Endothelial cell of umbilical vein (primary cell): ENCODE data around the gene NECTIN3.

Experiments used
- EZH2 ChIP-seq: IDR thresholded peaks from 2 replicates; pipeline ENCODE4 v1.6.1; 2012; ENCODE audit warnings: borderline replicate concordance, low read depth, mild to moderate bottlenecking, moderate library complexity, low read length, inconsistent platforms; ENCODE audit not compliant: severe bottlenecking
- JUN ChIP-seq: IDR thresholded peaks from 2 replicates; pipeline ENCODE4 v1.6.1; 2011; ENCODE audit warnings: borderline replicate concordance, low read depth; ENCODE audit not compliant: insufficient read length, insufficient read depth
- MAX ChIP-seq: IDR thresholded peaks from 2 replicates; pipeline ENCODE4 v1.6.1; 2011; ENCODE audit not compliant: insufficient read depth, insufficient read length
- POLR2A ChIP-seq: IDR thresholded peaks from 2 replicates; pipeline ENCODE4 v1.6.1; 2012; ENCODE audit warnings: low read depth, mild to moderate bottlenecking, control low read depth, low read length
- POLR2AphosphoS5 ChIP-seq: IDR thresholded peaks from 2 replicates; pipeline ENCODE4 v1.6.1; 2012; ENCODE audit warnings: low read depth, mild to moderate bottlenecking, control low read depth, low read length, moderate library complexity; ENCODE audit not compliant: insufficient read depth
- TF ChIP-seq, protein P1 (sequence below), 2 donors: IDR thresholded peaks; 1 replicate in 1 of 2; 2 replicates in 1 of 2; pipeline ENCODE4 v1.5.1; 2011; ENCODE audit warnings: low read length in 2 of 2, mild to moderate bottlenecking in 2 of 2, moderate library complexity in 2 of 2, control low read depth in 1 of 2, inconsistent platforms in 1 of 2, low read depth in 1 of 2; ENCODE audit not compliant: insufficient read depth in 1 of 2; ENCODE audit errors: extremely low read depth in 1 of 2

GRCh38 chr3:111173328-111173900 lies 101.8 kb downstream of the NECTIN3 start:
- no peak for TF ChIP-seq POLR2AphosphoS5
- TF ChIP-seq, protein P1, sequence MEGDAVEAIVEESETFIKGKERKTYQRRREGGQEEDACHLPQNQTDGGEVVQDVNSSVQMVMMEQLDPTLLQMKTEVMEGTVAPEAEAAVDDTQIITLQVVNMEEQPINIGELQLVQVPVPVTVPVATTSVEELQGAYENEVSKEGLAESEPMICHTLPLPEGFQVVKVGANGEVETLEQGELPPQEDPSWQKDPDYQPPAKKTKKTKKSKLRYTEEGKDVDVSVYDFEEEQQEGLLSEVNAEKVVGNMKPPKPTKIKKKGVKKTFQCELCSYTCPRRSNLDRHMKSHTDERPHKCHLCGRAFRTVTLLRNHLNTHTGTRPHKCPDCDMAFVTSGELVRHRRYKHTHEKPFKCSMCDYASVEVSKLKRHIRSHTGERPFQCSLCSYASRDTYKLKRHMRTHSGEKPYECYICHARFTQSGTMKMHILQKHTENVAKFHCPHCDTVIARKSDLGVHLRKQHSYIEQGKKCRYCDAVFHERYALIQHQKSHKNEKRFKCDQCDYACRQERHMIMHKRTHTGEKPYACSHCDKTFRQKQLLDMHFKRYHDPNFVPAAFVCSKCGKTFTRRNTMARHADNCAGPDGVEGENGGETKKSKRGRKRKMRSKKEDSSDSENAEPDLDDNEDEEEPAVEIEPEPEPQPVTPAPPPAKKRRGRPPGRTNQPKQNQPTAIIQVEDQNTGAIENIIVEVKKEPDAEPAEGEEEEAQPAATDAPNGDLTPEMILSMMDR (IDR thresholded peaks at IDR 0.05; ENCODE audit: extremely low read depth in 1 of 2, insufficient read depth in 1 of 2, low read depth in 1 of 2, low read length in 2 of 2): no peak
- no peak for TF ChIP-seq POLR2A
- TF ChIP-seq MAX: no peak
- TF ChIP-seq JUN: no peak
- no peak for TF ChIP-seq EZH2
